ENCODE results near the gene LNX2. TPM values are rescaled to one million over a fixed set of nuclear protein-coding genes. Genes with fewer than 3 reads are reported as not detected.

The LNX2 gene
- polyA plus RNA-seq, 1 experiment = 4.6 TPM

DNA sequence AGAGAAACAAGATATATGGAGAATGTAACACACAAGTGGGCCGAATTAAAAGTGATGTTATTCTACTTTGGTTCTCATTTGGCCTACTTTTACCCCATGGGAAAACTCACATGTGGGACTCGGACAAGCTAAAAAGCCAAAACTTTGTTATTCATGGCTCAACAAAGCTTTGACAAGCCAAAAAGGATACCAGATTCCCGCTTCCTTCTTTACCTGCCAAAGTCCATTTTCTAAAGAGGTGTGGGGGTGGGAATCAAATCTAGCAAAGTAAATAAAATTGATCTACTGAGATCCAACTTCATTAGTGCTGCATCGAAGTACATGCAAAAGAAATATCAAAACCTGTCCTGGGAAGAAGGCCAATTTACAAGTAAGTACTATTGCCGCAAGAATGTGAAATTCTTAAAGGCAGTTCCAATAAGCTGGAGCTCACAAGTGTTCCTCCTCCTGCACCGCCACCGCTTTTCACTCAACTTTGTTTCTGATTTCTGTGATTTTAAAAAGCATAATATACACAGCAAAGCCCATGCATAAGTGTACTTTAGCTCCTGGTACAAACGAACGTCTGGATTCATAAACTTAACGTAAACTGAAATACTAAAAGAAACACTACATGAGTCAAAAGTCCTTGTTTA, 1.1 kb downstream of the LNX2 start:
- CTCF ChIA-PET = interaction anchor here (0.6 to 2.6 kb wide), 8 partner anchors 11 to 207 kb away, joined by 3 to 18 read pairs (median 6); no protein-coding TSS in a partner anchor
- H3K4me3 ChIP-seq (ENCODE audit: low read depth, low read length) = peak overlapping the region; percentile 87
- TF ChIP-seq, protein P1, sequence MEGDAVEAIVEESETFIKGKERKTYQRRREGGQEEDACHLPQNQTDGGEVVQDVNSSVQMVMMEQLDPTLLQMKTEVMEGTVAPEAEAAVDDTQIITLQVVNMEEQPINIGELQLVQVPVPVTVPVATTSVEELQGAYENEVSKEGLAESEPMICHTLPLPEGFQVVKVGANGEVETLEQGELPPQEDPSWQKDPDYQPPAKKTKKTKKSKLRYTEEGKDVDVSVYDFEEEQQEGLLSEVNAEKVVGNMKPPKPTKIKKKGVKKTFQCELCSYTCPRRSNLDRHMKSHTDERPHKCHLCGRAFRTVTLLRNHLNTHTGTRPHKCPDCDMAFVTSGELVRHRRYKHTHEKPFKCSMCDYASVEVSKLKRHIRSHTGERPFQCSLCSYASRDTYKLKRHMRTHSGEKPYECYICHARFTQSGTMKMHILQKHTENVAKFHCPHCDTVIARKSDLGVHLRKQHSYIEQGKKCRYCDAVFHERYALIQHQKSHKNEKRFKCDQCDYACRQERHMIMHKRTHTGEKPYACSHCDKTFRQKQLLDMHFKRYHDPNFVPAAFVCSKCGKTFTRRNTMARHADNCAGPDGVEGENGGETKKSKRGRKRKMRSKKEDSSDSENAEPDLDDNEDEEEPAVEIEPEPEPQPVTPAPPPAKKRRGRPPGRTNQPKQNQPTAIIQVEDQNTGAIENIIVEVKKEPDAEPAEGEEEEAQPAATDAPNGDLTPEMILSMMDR (IDR thresholded peaks at IDR 0.05; ENCODE audit: insufficient read depth, low read depth, low read length) = no peak
- DNase-seq (ENCODE audit: low read depth) = no peak
- H3K27me3 ChIP-seq (ENCODE audit: control insufficient read depth, insufficient read depth, low read length) = no peaks in the 10 kb centered on the region
- POLR2A ChIA-PET = no interaction called here
- H3K36me3 ChIP-seq (ENCODE audit: control insufficient read depth, insufficient read depth, low read length) = no peaks in the 10 kb centered on the region

DNA sequence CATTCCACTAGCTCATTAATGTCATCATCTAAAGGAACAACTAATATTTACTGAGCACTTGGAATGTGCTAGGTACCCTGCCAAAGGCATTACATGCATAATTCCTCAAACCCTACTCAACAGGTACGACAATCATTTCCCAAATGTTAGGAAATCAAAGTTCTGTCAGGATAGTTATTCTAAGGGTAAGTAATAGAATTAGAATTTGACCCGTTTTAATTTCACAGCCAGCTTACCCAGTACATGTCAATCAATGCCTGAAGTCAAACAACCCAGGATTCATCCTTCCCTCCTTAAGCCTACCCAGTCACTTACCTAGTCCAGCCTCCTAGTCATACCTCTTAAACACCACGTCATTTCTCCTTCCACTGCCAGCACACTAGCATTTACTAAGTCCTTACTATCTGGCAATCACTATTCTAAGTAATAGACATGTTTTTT, 2.4 kb downstream of the LNX2 start:
- no peak for DNase-seq (ENCODE audit: low read depth)
- Histone ChIP-seq H3K27me3 (ENCODE audit: control insufficient read depth, insufficient read depth, low read length) (no peaks in the 10 kb centered on the region), H3K36me3 (ENCODE audit: control insufficient read depth, insufficient read depth, low read length) (no peaks in the 10 kb centered on the region), H3K4me3 (ENCODE audit: low read depth, low read length) (no peak overlapping the region)
- TF ChIP-seq, protein P1 (IDR thresholded peaks at IDR 0.05; ENCODE audit: insufficient read depth, low read depth, low read length) = no peak
- CTCF ChIA-PET = no interaction called here
- POLR2A ChIA-PET = no interaction called here

DNA sequence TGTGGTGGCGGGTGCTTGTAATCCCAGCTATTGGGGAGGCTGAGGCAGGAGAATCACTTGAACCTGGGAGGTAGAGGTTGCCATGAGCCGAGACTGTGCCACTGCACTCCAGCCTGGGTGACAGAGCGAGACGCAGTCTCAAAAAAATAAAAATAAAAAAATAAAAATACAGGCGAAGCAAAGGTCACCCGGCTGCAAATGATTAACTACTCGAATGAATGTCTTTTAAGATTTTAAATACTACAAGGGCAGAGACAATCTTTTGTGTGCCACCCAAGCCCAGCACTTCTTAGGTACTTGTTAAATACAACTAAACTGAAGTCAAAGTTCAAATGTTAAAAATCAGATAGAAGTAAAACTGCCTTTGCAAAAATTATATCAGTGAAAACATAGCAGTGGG, 6.7 kb downstream of the LNX2 start:
- ChIA-PET CTCF (no interaction called here), POLR2A (no interaction called here)
- no peak for DNase-seq (ENCODE audit: low read depth)
- Histone ChIP-seq H3K4me3 (ENCODE audit: low read depth, low read length) (no peak overlapping the region), H3K27me3 (ENCODE audit: control insufficient read depth, insufficient read depth, low read length) (no peaks in the 10 kb centered on the region), H3K36me3 (ENCODE audit: control insufficient read depth, insufficient read depth, low read length) (no peaks in the 10 kb centered on the region)
- TF ChIP-seq, protein P1 (IDR thresholded peaks at IDR 0.05; ENCODE audit: insufficient read depth, low read depth, low read length) = no peak

DNA sequence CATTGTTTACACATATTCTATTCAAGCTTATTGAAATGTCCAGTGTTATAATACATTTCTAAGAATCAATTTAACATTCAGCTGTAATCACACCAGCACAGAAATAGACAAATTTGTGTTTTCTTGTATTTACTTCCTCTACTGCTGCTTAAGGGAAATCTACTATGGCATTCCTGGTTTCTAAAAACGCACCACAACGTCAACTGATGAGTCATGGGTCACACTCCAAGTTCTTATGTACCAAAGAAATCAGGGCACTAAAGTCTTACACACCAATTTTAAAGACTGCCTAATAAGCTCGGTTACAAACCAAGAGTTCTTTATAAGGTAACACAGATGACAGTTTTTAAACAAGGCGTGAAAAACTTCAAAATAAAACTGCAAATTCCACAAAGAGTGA, 13.2 kb downstream of the LNX2 start:
- peak; percentile 43 for DNase-seq (ENCODE audit: low read depth)
- ChIA-PET CTCF (interaction anchor here (1.2 to 3.3 kb wide), 2 partner anchors 13 to 74 kb away, joined by 5 to 10 read pairs; partner anchors contain the start of gene LNX2), POLR2A (no interaction called here)
- H3K27me3 ChIP-seq (ENCODE audit: control insufficient read depth, insufficient read depth, low read length) = no peaks in the 10 kb centered on the region
- no peak overlapping the region for H3K4me3 ChIP-seq (ENCODE audit: low read depth, low read length)
- H3K36me3 ChIP-seq (ENCODE audit: control insufficient read depth, insufficient read depth, low read length) = no peaks in the 10 kb centered on the region
- TF ChIP-seq, protein P1 (IDR thresholded peaks at IDR 0.05; ENCODE audit: insufficient read depth, low read depth, low read length) = no peak

DNA sequence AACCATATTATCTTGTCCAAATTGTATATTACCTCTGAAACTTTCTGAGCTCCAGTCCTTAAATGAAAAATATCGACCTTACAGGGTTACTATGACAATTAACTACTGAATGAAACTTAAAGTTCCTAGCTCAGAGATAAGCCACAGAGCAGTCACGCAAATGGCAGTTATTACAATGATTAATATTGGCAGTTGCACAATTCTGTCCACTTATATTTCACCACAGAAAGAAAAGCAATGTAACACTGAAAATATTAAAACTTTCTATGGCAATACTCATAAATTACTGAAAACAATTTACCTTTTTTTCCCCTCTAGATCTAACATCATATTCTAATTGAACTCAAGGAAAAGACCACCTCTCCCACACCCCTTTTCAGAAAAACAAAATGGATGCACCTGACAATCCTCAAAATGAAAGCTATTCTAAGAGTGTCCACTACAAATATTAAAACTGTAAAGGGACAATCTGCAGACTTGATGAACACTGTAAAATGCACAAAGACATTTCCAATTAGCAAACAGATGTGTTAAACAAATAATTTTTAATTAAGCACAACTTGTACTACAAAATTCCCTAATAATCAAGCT, 14.6 kb downstream of the LNX2 start:
- CTCF ChIA-PET = interaction anchor here (1.1 to 3.3 kb wide), 2 partner anchors 14 to 232 kb away, joined by 3 to 10 read pairs; partner anchors contain the start of gene LNX2
- POLR2A ChIA-PET = no interaction called here
- TF ChIP-seq, protein P1 (IDR thresholded peaks at IDR 0.05; ENCODE audit: insufficient read depth, low read depth, low read length) = no peak
- Histone ChIP-seq H3K4me3 (ENCODE audit: low read depth, low read length) (no peak overlapping the region), H3K27me3 (ENCODE audit: control insufficient read depth, insufficient read depth, low read length) (no peaks in the 10 kb centered on the region), H3K36me3 (ENCODE audit: control insufficient read depth, insufficient read depth, low read length) (no peaks in the 10 kb centered on the region)
- no peak for DNase-seq (ENCODE audit: low read depth)

All from BJ (cell line).